OCI-LY1 (cell line): Measurements from ENCODE around the gene SEC14L1.

Source experiments
- H2AFZ ChIP-seq: fragments of 200-600 bp; sonication (generic), shearing (Covaris generic); 2 replicates; pipeline ENCODE4 v1.6.0; 2014; ENCODE audit warnings: antibody characterized with exemption, mild to moderate bottlenecking, low read length
- H3F3A ChIP-seq: fragments of 200-600 bp; sonication (generic), shearing (Covaris generic); 2 replicates; pipeline ENCODE4 v1.6.0; 2014; ENCODE audit warnings: mild to moderate bottlenecking, antibody characterized with exemption, low read length, moderate library complexity; ENCODE audit not compliant: insufficient read depth
- H3K27ac ChIP-seq: fragments of 200-600 bp; sonication (generic); 2 replicates; pipeline ENCODE4 v1.5.1; 2014; ENCODE audit warnings: low read length, mixed run types, mild to moderate bottlenecking, low read depth; ENCODE audit not compliant: poor library complexity, severe bottlenecking
- H3K27me3 ChIP-seq: fragments of 200-600 bp; sonication (generic); 2 replicates; pipeline ENCODE4 v1.6.0; 2014; ENCODE audit warnings: antibody characterized with exemption, mild to moderate bottlenecking, low read length, moderate library complexity; ENCODE audit not compliant: insufficient read depth
- H3K36me3 ChIP-seq: fragments of 200-600 bp; sonication (generic); 2 replicates; pipeline ENCODE4 v1.6.1; 2014; ENCODE audit warnings: mild to moderate bottlenecking, antibody characterized with exemption, low read length, moderate library complexity, mixed read lengths; ENCODE audit not compliant: insufficient read depth
- H3K4me1 ChIP-seq: fragments of 200-600 bp; sonication (generic); 2 replicates; pipeline ENCODE4 v1.5.1; 2014; ENCODE audit warnings: mild to moderate bottlenecking, low read length, moderate library complexity; ENCODE audit not compliant: insufficient read depth, severe bottlenecking
- H3K4me2 ChIP-seq: fragments of 200-600 bp; sonication (generic), shearing (Covaris generic); 2 replicates; pipeline ENCODE4 v1.6.1; 2014; ENCODE audit warnings: low read length
- H3K4me3 ChIP-seq: fragments of 200-600 bp; sonication (generic); 2 replicates; pipeline ENCODE4 v1.5.1; 2014; ENCODE audit warnings: low read length, low read depth, mild to moderate bottlenecking, mixed read lengths; ENCODE audit not compliant: poor library complexity, severe bottlenecking
- H3K79me2 ChIP-seq: fragments of 200-600 bp; shearing (Covaris generic); 2 replicates; pipeline ENCODE4 v1.6.1; 2016; ENCODE audit warnings: mixed run types, low read length, mixed read lengths; ENCODE audit not compliant: insufficient read depth
- H3K9ac ChIP-seq: fragments of 200-600 bp; sonication (generic), shearing (Covaris generic); 2 replicates; pipeline ENCODE4 v1.6.1; 2014; ENCODE audit warnings: mild to moderate bottlenecking, low read length, mixed read lengths
- H3K9me2 ChIP-seq: fragments of 200-600 bp; sonication (generic), shearing (Covaris generic); 2 replicates; pipeline ENCODE4 v1.6.1; 2014; ENCODE audit warnings: low read depth, mild to moderate bottlenecking, low read length, mixed read lengths
- H3K9me3 ChIP-seq: fragments of 200-600 bp; shearing (Covaris generic); 2 replicates; pipeline ENCODE4 v1.6.1; 2014; ENCODE audit warnings: low read length, mixed read lengths
- H4K20me1 ChIP-seq: fragments of 200-600 bp; sonication (generic), shearing (Covaris generic); 2 replicates; pipeline ENCODE4 v1.6.0; 2016; ENCODE audit warnings: mild to moderate bottlenecking, low read length; ENCODE audit not compliant: insufficient read depth
- EZH2 ChIP-seq: fragments of 200-600 bp; sonication (generic), shearing (Covaris generic); IDR thresholded peaks from 2 replicates; pipeline ENCODE4 v1.8.0; 2017; ENCODE audit warnings: borderline replicate concordance, mixed run types, mild to moderate bottlenecking, antibody characterized with exemption, low read length, moderate library complexity, mixed read lengths
- TF ChIP-seq, protein P1 (sequence below): fragments of 200-600 bp; sonication (generic), shearing (Covaris generic); IDR thresholded peaks from 2 replicates; pipeline ENCODE4 v1.5.1; 2017; ENCODE audit warnings: mild to moderate bottlenecking, antibody characterized with exemption, low read length, moderate library complexity, mixed read lengths

The SEC14L1 gene

DNA sequence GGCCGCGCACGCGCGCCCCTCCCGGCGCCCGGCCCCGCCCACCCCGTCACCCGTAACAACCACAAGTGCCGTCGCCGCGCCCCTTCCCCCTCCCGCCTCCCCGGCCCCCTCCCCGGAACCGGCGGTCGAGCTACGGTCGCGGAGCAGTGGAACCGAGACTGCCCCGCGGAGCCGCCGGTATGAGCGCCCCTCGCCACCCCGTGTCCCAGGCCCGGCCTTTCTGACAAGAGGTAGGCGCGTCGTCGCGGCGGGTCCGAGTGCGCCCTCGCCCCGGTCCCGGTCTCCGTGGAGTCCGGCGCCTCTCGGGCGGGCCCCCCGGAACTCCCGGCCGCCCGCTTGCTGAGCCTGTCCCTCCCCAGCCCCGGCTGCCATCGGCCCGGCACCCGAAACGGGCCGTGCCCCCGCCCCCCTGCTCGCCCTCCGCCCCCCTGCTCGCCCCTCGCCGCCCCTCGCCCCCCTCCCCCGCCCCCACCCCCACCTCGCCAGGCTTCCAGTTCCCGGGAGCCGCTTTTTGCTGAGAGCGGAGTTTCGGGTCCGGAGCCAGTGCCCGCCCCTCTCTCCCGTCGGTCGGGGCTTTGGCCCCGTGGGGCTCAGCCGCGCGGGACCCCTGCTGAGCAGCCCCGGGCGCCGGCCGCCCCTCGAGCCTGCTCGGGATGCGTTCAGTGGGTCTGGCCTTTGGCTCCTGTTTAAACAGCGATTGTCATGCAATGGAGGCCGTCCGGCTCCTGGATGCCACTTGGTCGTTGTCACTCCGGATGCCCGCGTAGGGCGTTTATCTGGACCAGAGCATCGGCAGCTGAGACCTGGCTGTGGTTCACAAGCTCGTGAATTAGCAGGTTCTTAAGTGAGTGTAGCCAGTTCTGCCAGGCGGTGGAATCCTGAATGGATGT is at the start of gene SEC14L1:
Gene SEC14L1 (plus strand): TSS at position 92 of the 890 bp plus-strand sequence. CDS start 2,628 bp downstream, outside the sequence.
- H3F3A ChIP-seq: peaks cover 12% of the 10 kb centered on the region; the same call in 1 of the 2 replicates
- H3K9ac ChIP-seq: peak within 1 kb of the TSS; percentile 89
- peaks cover 55% of the 10 kb centered on the region for H3K4me1 ChIP-seq
- peak within 1 kb of the TSS; percentile 87 for H3K4me2 ChIP-seq
- H3K27me3 ChIP-seq: no peaks in the 10 kb centered on the region; the same call in 1 of the 2 replicates
- peak within 1 kb of the TSS; percentile 44; the same call in 1 of the 2 replicates for H2AFZ ChIP-seq
- H3K36me3 ChIP-seq: peaks cover 21% of the 10 kb centered on the region
- no peaks in the 10 kb centered on the region for H3K9me2 ChIP-seq
- peak within 1 kb of the TSS; percentile 97 for H3K27ac ChIP-seq
- peaks cover 18% of the 10 kb centered on the region for H3K79me2 ChIP-seq
- H3K9me3 ChIP-seq: peaks cover 8% of the 10 kb centered on the region
- H3K4me3 ChIP-seq: peak within 1 kb of the TSS; percentile 96
- TF ChIP-seq, protein P1, sequence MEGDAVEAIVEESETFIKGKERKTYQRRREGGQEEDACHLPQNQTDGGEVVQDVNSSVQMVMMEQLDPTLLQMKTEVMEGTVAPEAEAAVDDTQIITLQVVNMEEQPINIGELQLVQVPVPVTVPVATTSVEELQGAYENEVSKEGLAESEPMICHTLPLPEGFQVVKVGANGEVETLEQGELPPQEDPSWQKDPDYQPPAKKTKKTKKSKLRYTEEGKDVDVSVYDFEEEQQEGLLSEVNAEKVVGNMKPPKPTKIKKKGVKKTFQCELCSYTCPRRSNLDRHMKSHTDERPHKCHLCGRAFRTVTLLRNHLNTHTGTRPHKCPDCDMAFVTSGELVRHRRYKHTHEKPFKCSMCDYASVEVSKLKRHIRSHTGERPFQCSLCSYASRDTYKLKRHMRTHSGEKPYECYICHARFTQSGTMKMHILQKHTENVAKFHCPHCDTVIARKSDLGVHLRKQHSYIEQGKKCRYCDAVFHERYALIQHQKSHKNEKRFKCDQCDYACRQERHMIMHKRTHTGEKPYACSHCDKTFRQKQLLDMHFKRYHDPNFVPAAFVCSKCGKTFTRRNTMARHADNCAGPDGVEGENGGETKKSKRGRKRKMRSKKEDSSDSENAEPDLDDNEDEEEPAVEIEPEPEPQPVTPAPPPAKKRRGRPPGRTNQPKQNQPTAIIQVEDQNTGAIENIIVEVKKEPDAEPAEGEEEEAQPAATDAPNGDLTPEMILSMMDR: no peak
- TF ChIP-seq EZH2: no peak
- no peaks in the 10 kb centered on the region for H4K20me1 ChIP-seq

DNA sequence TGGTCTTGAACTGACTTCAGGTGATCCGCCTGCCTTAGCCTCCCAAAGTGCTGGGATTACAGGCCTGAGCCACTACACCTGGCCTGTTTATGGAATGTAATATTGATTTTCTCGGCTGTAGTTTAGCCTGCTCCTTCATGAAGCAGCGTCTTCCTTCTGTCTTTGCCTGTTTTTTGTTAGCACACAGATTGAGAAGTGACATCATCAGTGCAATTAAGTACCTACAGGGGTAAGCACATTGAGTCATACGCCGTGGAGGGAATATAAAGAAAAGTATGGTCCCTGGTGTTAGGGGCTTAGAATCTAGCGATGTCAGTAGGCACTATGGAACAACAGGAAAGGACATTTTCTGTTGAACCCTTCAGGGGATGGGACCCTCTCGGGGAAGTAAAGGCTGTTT is 48.7 kb upstream of the SEC14L1 start:
- Histone ChIP-seq H3K9ac (no peak overlapping the region), H3K27ac (no peak overlapping the region), H2AFZ (no peak overlapping the region), H3K27me3 (no peaks in the 10 kb centered on the region), H3K36me3 (peaks cover 73% of the 10 kb centered on the region), H3K79me2 (peaks cover 19% of the 10 kb centered on the region), H3K4me1 (peaks cover 42% of the 10 kb centered on the region), H3K9me3 (no peaks in the 10 kb centered on the region), H3K4me2 (no peak overlapping the region), H3K4me3 (no peak overlapping the region), H3K9me2 (no peaks in the 10 kb centered on the region), H3F3A (no peaks in the 10 kb centered on the region), H4K20me1 (no peaks in the 10 kb centered on the region)
- TF ChIP-seq EZH2: no peak
- TF ChIP-seq, protein P1: no peak

DNA sequence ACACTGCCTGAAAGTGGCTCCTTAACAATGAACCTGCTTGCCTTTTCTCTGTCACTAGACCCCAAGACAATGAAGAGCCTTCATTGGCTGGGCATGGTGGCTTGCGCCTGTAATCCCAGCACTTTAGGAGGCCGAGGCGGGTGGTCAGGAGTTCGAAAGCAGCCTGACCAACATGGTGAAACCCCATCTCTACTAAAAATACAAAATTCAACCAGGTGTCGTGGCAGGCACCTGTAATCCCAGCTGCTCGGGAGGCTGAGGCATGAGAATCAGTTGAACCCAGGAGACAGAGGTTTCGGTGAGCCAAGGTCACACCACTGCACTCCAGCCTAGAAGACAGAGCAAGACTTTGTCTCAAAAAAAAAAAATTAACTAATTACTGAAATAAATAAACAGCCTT is 45.3 kb upstream of the SEC14L1 start:
- H3K79me2 ChIP-seq: peaks cover 4% of the 10 kb centered on the region; the same call in 1 of the 2 replicates
- H3K27me3 ChIP-seq: no peaks in the 10 kb centered on the region
- 0 out of 2 replicates have a peak, but pooled peaks cover 3% of the 10 kb centered on the region for H3F3A ChIP-seq
- no peak overlapping the region for H2AFZ ChIP-seq
- H3K9me3 ChIP-seq: no peaks in the 10 kb centered on the region
- H3K27ac ChIP-seq: peak overlapping the region; percentile 30
- no peak overlapping the region for H3K4me2 ChIP-seq
- peaks cover 21% of the 10 kb centered on the region for H3K4me1 ChIP-seq
- no peaks in the 10 kb centered on the region for H3K9me2 ChIP-seq
- no peaks in the 10 kb centered on the region for H4K20me1 ChIP-seq
- no peak overlapping the region for H3K9ac ChIP-seq
- peaks cover 87% of the 10 kb centered on the region for H3K36me3 ChIP-seq
- TF ChIP-seq EZH2: no peak
- TF ChIP-seq, protein P1: no peak
- no peak overlapping the region for H3K4me3 ChIP-seq
